ENCODE results near the gene LPAR3. TPM values are rescaled to one million over a fixed set of nuclear protein-coding genes. Genes with fewer than 3 reads are reported as not detected.

Gene LPAR3
- total RNA-seq, 1 donor from 2014 or later: 2.4 TPM

DNA sequence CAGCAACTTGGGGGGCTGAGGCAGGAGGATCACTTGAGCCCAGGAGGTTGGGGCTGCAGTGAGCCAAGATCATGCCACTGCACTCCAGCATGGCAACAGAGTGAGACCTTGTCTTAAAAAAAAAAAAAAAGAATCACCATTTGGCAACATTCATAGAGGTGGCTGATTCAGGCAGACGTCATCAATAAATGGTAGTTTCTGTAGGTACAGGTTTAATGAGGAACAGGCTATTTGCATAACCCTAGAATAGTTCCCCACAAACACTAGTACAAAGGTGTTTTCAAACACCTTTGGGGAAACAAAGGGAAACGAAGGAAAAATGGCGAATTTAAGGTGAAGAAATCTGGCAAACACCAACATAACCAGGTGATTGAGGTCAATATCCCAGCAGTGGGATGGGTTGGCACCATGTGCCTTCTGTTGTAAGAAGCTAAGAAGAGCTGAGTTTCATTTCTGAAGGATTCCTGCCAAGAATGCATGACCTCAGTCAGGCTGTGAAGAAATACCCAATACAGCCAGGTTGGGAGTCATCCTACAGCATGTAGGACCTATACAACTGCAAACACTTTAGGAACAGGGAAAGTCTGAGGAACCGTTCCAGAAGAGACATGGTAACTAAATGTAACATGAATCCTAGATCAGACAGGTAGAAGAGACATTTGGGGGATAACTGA lies 5.6 kb downstream of the LPAR3 start:
- Mint-ChIP-seq H3K4me3 (no peak overlapping the region), H3K4me1 (peaks cover 2% of the 10 kb centered on the region), H3K27me3 (ENCODE audit: insufficient read depth, low read depth) (peaks cover 15% of the 10 kb centered on the region), H3K36me3 (no peaks in the 10 kb centered on the region), H3K27ac (no peak overlapping the region), H3K9me3 (peaks cover under 1% of the 10 kb centered on the region)
- TF ChIP-seq EZH2 (IDR thresholded peaks at IDR 0.05): no peak
- TF ChIP-seq, protein P1, sequence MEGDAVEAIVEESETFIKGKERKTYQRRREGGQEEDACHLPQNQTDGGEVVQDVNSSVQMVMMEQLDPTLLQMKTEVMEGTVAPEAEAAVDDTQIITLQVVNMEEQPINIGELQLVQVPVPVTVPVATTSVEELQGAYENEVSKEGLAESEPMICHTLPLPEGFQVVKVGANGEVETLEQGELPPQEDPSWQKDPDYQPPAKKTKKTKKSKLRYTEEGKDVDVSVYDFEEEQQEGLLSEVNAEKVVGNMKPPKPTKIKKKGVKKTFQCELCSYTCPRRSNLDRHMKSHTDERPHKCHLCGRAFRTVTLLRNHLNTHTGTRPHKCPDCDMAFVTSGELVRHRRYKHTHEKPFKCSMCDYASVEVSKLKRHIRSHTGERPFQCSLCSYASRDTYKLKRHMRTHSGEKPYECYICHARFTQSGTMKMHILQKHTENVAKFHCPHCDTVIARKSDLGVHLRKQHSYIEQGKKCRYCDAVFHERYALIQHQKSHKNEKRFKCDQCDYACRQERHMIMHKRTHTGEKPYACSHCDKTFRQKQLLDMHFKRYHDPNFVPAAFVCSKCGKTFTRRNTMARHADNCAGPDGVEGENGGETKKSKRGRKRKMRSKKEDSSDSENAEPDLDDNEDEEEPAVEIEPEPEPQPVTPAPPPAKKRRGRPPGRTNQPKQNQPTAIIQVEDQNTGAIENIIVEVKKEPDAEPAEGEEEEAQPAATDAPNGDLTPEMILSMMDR (IDR thresholded peaks at IDR 0.05): no peak
- no peak for TF ChIP-seq EZH2phosphoT487 (IDR thresholded peaks at IDR 0.05)
- no peak overlapping the region for H3K27ac ChIP-seq
- H3K36me3 ChIP-seq: no peaks in the 10 kb centered on the region
- H3F3A ChIP-seq (ENCODE audit: low read depth): peaks cover 8% of the 10 kb centered on the region
- H2AFZ ChIP-seq (replicated peaks): no peak overlapping the region
- peaks cover 1% of the 10 kb centered on the region for H3K9me3 ChIP-seq (ENCODE audit: low read depth)
- no peak for DNase-seq (ENCODE audit: low spot score)
- H4K20me1 ChIP-seq (ENCODE audit: low read depth): no peaks in the 10 kb centered on the region
- H3K79me2 ChIP-seq (ENCODE audit: low read depth): no peaks in the 10 kb centered on the region
- H3K4me1 ChIP-seq: no peaks in the 10 kb centered on the region
- H3K9ac ChIP-seq: no peak overlapping the region
- H3K4me2 ChIP-seq: no peak overlapping the region
- peaks cover 20% of the 10 kb centered on the region for H3K27me3 ChIP-seq
- H3K4me3 ChIP-seq: no peak overlapping the region

DNA sequence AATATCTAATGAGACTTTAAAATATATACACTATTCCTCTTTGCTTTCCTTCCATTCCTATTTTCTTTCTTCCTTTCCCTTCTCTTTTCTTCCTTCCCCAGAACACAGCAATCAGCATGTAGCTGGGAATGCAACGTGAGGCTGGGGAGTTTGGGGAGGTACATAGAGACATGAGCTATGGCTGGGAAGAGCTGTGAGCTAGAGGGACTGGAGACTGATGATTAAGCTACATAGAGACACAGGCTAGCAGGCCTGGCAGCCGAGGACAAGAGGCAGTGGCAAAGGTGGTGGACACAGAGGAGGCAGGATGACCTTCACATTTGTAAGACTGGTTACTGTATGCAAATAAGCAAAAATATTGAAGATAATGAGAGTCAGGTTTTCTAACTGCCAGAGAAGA lies 7.5 kb downstream of the LPAR3 start:
- Histone ChIP-seq H3K9me3 (ENCODE audit: low read depth) (peaks cover 8% of the 10 kb centered on the region), H3K4me3 (no peak overlapping the region), H4K20me1 (ENCODE audit: low read depth) (no peaks in the 10 kb centered on the region), H3K27ac (no peak overlapping the region), H3K9ac (no peak overlapping the region), H3F3A (ENCODE audit: low read depth) (no peaks in the 10 kb centered on the region), H3K27me3 (peaks cover under 1% of the 10 kb centered on the region), H3K79me2 (ENCODE audit: low read depth) (no peaks in the 10 kb centered on the region), H3K36me3 (no peaks in the 10 kb centered on the region), H3K4me1 (no peaks in the 10 kb centered on the region), H3K4me2 (no peak overlapping the region), H2AFZ (replicated peaks) (no peak overlapping the region)
- Mint-ChIP-seq H3K27me3 (ENCODE audit: insufficient read depth, low read depth) (peaks cover 2% of the 10 kb centered on the region), H3K27ac (no peak overlapping the region), H3K9me3 (peaks cover 7% of the 10 kb centered on the region), H3K4me3 (no peak overlapping the region), H3K36me3 (no peaks in the 10 kb centered on the region), H3K4me1 (no peaks in the 10 kb centered on the region)
- no peak for DNase-seq (ENCODE audit: low spot score)
- TF ChIP-seq EZH2phosphoT487 (IDR thresholded peaks at IDR 0.05) (no peak), EZH2 (IDR thresholded peaks at IDR 0.05) (no peak)
- TF ChIP-seq, protein P1 (IDR thresholded peaks at IDR 0.05): no peak

DNA sequence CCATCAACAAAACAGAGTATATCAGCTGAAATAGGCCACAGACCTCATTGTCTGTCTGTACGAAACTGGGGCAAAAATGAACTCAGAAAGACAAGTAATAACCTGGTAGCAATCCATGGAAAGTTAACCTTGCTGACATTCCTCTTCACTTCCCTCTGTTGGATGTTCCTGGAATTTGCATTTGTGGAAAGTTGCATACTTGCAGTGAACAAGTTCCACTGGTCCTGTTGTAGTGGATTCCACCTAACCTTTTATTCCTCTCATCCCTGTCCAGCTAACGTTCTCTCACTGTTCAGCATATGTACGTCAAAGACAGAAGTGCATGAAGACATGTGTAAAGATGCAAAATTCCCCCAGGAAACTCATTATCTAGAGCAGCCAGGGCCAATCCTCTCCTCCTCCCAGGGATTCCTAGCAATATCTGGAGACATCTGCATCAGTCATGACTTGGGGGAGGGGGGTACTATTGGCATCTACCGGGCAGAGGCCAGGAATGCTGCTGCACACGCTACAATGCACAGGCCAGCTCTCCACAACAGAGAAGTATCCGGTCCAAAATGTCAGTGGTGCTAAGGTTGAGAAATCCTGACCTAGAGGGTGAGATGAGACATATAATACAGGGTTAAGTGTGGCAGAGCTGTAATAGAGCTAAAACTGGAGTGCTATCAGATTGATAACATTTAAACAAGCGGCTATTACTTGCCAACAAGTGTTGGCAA lies 8.2 kb downstream of the LPAR3 start:
- no peaks in the 10 kb centered on the region for H3K79me2 ChIP-seq (ENCODE audit: low read depth)

More for the DNA sequence above, 8.2 kb downstream of the LPAR3 start:
- no peak overlapping the region for H3K27ac ChIP-seq
- no peaks in the 10 kb centered on the region for H3K36me3 ChIP-seq
- DNase-seq (ENCODE audit: low spot score): no peak
- no peak overlapping the region for H3K4me2 ChIP-seq
- H2AFZ ChIP-seq (replicated peaks): no peak overlapping the region
- H4K20me1 ChIP-seq (ENCODE audit: low read depth): no peaks in the 10 kb centered on the region
- no peak overlapping the region for H3K4me3 Mint-ChIP-seq
- H3K4me3 ChIP-seq: no peak overlapping the region
- no peaks in the 10 kb centered on the region for H3K27me3 ChIP-seq
- H3K27ac Mint-ChIP-seq: no peak overlapping the region
- H3K27me3 Mint-ChIP-seq (ENCODE audit: insufficient read depth, low read depth): no peaks in the 10 kb centered on the region
- no peak overlapping the region for H3K9ac ChIP-seq
- no peaks in the 10 kb centered on the region for H3K4me1 Mint-ChIP-seq
- no peaks in the 10 kb centered on the region for H3K4me1 ChIP-seq
- no peaks in the 10 kb centered on the region for H3K36me3 Mint-ChIP-seq
- peaks cover 8% of the 10 kb centered on the region for H3K9me3 ChIP-seq (ENCODE audit: low read depth)
- TF ChIP-seq EZH2 (IDR thresholded peaks at IDR 0.05) (no peak), EZH2phosphoT487 (IDR thresholded peaks at IDR 0.05) (no peak)
- TF ChIP-seq, protein P1 (IDR thresholded peaks at IDR 0.05): no peak
- H3K9me3 Mint-ChIP-seq: peaks cover 7% of the 10 kb centered on the region
- H3F3A ChIP-seq (ENCODE audit: low read depth): no peaks in the 10 kb centered on the region
